COLO668 (cell line): ENCODE data around the gene TTC23L.
"Not testable (repeated sequence)": the region's sequence is repeated elsewhere in the genome, so short reads cannot be mapped to it uniquely, and the experiment has no call there.

Source experiments
- DNase-seq: peaks from one replicate; lab custom pipeline; 2025; ENCODE audit not compliant: unreplicated experiment; lab: John Stamatoyannopoulos, UW

Gene TTC23L

GRCh38 chr5:34838785-34839714, at the start of gene TTC23L:
TTC23L (plus strand) TSS chr5:34839164; CDS start chr5:34840672, 1,508 bp downstream.
- DNase-seq = peak; percentile 100

- DNase-seq = no peak
These were observed 49.3 kb upstream of the TTC23L start for GRCh38 chr5:34789639-34790038.

GRCh38 chr5:34790069-34790468, 48.9 kb upstream of the TTC23L start:
- DNase-seq = no peak

- DNase-seq = no peak
These were observed 47.2 kb upstream of the TTC23L start for GRCh38 chr5:34791761-34792244.

- no peak for DNase-seq
These were observed 36.0 kb upstream of the TTC23L start for GRCh38 chr5:34802834-34803563.

GRCh38 chr5:34803974-34804732, 34.8 kb upstream of the TTC23L start:
- DNase-seq = no peak

- no peak for DNase-seq
These were observed 34.1 kb upstream of the TTC23L start for GRCh38 chr5:34804913-34805312.

GRCh38 chr5:34806532-34806931, 32.4 kb upstream of the TTC23L start:
- no peak for DNase-seq

- DNase-seq = no peak
These were observed 27.3 kb upstream of the TTC23L start for GRCh38 chr5:34811706-34812105.

GRCh38 chr5:34813509-34813908, 25.5 kb upstream of the TTC23L start:
- no peak for DNase-seq

- no peak for DNase-seq
These were observed 21.2 kb upstream of the TTC23L start for GRCh38 chr5:34817558-34818351.

- DNase-seq = no peak
These were observed 20.2 kb upstream of the TTC23L start for GRCh38 chr5:34818717-34819116.

- no peak for DNase-seq
These were observed 18.4 kb upstream of the TTC23L start for GRCh38 chr5:34820593-34820992.

- no peak for DNase-seq
These were observed 15.8 kb upstream of the TTC23L start for GRCh38 chr5:34822956-34823715.

- DNase-seq = no peak
These were observed 12.6 kb upstream of the TTC23L start for GRCh38 chr5:34826347-34826746.

- no peak for DNase-seq
These were observed 11.1 kb upstream of the TTC23L start for GRCh38 chr5:34827588-34828506.

- not testable (repeated sequence) for DNase-seq
These were observed 8.1 kb upstream of the TTC23L start for GRCh38 chr5:34830827-34831226.

GRCh38 chr5:34831303-34831702, 7.7 kb upstream of the TTC23L start:
- no peak for DNase-seq

- no peak for DNase-seq
These were observed 6.4 kb upstream of the TTC23L start for GRCh38 chr5:34832568-34832967.
